HG02973 (cell line): Measurements from ENCODE around the gene ADGRL3.
"Not testable (repeated sequence)": the region's sequence is repeated elsewhere in the genome, so short reads cannot be mapped to it uniquely, and the experiment has no call there.

Source experiments
- ATAC-seq: cut with Tn5 transposase; IDR thresholded peaks from one replicate; pipeline ENCODE4 v1.9.1; 2021; ENCODE audit warnings: moderate library complexity; ENCODE audit not compliant: unreplicated experiment

Gene ADGRL3

GRCh38 chr4:61336488-61336887 is 136.4 kb downstream of the ADGRL3 start:
- no peak for ATAC-seq

DNA sequence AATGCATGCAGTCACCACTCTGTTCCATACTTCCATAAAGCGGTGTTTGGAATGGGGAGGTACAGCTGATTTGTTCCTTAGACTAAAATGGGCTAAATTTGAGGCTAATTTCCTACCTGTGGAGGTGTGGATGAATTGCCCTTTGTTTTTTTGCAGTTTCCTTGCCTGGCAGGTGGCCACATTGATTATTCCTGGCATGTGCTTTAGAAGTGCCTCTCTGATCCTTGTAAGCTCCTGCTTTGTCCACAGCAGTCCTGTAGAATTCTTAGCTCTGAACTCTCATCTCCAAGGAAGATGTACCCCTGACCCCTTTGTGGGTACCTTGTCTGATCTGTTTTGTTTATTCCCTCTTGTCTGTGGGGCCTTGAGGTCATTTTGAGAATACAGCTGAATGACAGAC is 136.8 kb downstream of the ADGRL3 start:
- no peak for ATAC-seq

DNA sequence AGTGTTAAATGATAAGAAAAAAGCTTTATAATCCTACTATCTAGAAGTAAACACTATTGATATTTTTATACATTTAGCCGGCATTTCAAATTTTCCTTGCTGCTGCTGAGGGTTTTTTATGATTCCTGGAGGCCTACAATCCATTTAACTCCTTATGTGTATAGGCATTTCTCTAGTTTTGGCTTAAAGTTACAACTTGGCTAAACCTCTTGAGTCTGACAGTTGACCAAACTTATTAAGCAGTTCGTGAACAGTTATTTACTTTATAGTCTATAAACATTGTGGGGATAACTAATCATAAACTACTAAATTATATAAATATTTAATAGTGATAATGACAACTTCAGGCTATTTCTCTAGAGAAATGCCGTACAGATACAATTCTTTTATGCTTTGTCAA is 141.9 kb downstream of the ADGRL3 start:
- no peak for ATAC-seq

- no peak for ATAC-seq
Measured at GRCh38 chr4:61350932-61351331, 150.8 kb downstream of the ADGRL3 start.

DNA sequence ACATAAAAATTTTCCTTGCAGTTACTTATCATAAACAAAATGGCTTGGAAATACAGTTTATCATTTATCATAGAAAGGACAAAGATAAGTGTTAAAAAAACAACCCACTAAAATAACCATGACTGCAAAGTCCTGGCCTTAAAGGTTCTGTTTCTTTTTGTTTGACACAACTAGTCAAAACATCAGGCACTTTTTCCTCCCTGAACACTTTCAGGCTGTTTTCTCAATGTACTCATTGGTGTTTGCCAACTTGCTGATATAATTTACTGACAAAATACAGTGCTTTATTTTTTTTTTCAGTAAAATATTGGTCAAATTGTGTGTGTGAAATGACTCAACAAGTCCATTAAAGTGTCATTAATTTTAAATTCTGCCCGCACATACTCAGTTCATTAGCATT is 156.6 kb downstream of the ADGRL3 start:
- ATAC-seq = no peak

- no peak for ATAC-seq
Measured at GRCh38 chr4:61359301-61359700, 159.2 kb downstream of the ADGRL3 start.

GRCh38 chr4:61372817-61373216 is 172.7 kb downstream of the ADGRL3 start:
- not testable (repeated sequence) for ATAC-seq

GRCh38 chr4:61373901-61374440 is 173.8 kb downstream of the ADGRL3 start:
- no peak for ATAC-seq

DNA sequence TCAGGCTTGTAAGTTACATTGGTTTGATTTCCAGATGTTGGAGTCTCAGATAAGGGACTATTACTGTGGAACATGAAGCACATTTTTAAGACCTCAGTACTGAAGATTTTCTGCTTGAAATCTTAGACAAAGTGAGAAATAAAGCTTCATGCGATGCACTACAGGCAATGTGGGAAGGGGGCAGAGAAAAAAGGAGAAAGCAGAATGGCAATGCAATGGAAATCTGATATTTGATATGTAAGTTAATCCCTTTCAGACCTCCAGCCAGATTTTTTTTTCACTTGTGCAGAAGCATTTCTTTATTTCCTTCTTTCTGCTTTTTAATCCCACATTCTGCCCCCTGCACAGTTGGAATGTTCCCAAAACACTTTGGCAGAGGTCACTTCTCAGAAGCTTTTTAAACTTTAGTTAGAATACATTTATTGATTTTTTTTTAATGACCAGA is 174.3 kb downstream of the ADGRL3 start:
- no peak for ATAC-seq

DNA sequence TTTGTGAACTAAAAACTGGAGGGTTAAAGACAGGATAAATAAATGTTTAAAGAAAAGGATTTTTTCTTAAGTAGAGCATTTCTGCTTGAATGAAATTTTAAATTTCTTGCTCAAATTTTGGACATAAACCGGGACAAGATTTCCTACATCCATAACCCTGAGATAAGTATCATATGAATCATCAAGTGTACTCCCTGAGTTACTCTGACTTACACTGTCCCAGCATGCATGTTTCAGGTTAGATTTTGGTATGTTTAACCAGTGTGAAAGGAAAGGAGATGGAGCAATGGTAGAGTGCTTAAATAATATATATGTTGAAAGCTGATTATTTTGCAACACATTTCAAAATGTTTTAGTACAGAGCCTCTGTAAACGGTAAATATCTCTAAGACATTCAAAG is 175.2 kb downstream of the ADGRL3 start:
- ATAC-seq = no peak

- no peak for ATAC-seq
Measured at GRCh38 chr4:61376301-61376700, 176.2 kb downstream of the ADGRL3 start.

GRCh38 chr4:61379406-61379805 is 179.3 kb downstream of the ADGRL3 start:
- no peak for ATAC-seq

- ATAC-seq = no peak
Measured at GRCh38 chr4:61380865-61381264, 180.7 kb downstream of the ADGRL3 start.

DNA sequence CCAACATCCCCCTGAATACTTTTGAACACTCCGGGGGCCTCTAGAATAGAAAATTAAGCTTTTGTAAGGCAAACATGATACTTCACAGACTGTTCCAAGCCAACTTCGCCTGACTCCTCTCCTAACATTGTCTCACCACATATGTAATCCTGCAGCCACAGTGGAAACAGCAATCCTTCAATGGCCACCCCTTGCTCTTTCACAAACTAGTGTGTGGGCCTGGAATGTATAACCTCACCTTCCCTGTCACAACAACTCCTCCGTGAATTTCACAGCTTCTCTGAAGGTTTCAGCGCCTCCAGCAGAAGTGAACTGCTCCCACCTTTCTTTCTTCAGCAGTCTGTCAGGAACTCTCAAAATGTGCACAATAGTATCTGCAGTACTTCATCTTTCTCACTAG is 185.1 kb downstream of the ADGRL3 start:
- ATAC-seq = no peak

DNA sequence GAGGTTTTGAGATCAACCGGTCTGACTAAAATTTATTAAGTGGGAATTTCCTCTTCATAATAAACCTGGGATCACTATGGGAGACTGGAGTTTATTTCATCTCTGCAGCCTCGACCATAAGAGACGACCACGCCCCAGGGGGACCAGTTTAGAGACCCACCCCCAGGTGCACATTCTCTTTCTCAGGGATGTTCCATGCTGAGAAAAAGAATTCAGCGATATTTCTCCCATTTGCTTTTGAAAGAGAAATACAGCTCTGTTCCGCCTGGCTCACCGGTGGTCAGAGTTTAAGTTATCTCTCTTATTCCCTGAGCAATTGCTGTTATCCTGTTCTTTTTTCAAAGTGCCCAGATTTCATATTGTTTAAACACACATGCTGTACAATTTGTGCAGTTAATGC is 187.2 kb downstream of the ADGRL3 start:
- not testable (repeated sequence) for ATAC-seq

DNA sequence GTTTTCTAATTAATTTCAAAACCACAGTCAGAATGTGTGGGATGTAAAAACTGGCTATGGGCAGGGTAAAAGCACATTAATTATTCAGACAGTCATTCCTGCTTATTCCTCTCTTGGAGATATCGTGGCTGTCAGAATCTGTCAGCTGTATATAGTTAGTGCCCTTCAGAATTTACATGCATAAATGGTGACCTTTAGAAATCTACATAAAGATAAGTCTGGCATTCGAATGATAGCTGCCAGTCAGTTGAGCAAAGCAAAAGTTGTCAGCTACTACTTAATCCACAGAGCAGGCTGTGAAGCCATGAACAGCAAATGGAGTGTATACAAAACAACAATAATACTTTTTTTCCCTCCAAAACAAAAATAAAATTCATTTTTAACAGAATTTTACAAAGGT is 189.5 kb downstream of the ADGRL3 start:
- no peak for ATAC-seq

GRCh38 chr4:61395754-61396153 is 195.6 kb downstream of the ADGRL3 start:
- no peak for ATAC-seq

DNA sequence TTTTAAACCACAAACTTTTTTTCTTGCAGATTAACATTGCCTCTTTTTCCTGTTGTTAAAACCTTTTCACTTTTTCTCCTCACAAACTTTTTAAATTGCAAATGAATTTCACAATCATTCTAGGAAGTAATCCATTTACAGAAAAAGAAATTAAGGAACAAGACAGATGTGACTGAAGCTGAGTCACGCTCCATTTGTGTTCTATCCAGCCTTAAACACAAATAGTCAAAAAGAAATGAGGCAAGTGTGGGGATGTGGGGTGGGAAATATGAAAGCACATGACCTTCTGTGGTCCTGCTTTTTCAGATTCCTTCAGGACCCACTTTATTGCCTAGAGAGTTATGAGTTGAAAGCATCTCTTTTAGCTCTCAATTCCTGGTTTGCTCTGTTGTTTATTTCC is 197.0 kb downstream of the ADGRL3 start:
- no peak for ATAC-seq

- ATAC-seq = no peak
Measured at GRCh38 chr4:61400439-61401038, 200.4 kb downstream of the ADGRL3 start.

GRCh38 chr4:61401771-61402170 is 201.6 kb downstream of the ADGRL3 start:
- no peak for ATAC-seq

DNA sequence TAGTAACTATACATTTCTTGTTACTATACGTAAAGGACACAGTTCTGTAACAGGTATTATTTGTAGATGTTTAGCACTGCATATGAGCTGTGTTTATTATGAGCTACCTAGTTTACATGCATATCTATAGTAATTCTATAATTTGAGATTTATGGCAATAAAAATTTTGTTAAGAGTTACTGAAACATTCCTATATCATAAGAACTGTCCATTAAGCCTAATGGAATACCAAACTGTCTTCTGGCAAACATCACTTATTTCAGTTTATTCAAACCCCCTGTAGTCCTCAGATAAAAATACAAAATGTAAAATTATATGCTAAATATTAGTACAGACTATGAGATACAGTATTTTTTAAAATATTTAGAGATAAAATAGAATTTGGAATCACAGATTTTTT is 205.2 kb downstream of the ADGRL3 start:
- ATAC-seq = no peak

GRCh38 chr4:61406677-61407076 is 206.6 kb downstream of the ADGRL3 start:
- no peak for ATAC-seq
